ENCODE data around the gene IL16.
"Not testable (repeated sequence)": the region's sequence is repeated elsewhere in the genome, so short reads cannot be mapped to it uniquely, and the experiment has no call there.

The IL16 gene

GRCh38 chr15:81346611-81347010, 149.9 kb downstream of the IL16 start:
- no peak for TF ChIP-seq CTCF (conservative IDR thresholded peaks at IDR 0.05)
- no peak overlapping the region for H3K27ac ChIP-seq

- H3K27ac ChIP-seq, result no peak overlapping the region
- TF ChIP-seq CTCF (conservative IDR thresholded peaks at IDR 0.05), result no peak
Measured at GRCh38 chr15:81347910-81348309, 151.2 kb downstream of the IL16 start.

- H3K27ac ChIP-seq, result not testable (repeated sequence)
Measured at GRCh38 chr15:81348691-81349090, 152.0 kb downstream of the IL16 start.

GRCh38 chr15:81349271-81349670, 152.6 kb downstream of the IL16 start:
- no peak for TF ChIP-seq CTCF (conservative IDR thresholded peaks at IDR 0.05)
- no peak overlapping the region for H3K27ac ChIP-seq

- TF ChIP-seq CTCF (conservative IDR thresholded peaks at IDR 0.05), result no peak
- H3K27ac ChIP-seq, result no peak overlapping the region
Measured at GRCh38 chr15:81351651-81352050, 155.0 kb downstream of the IL16 start.

GRCh38 chr15:81356252-81356651, 159.6 kb downstream of the IL16 start:
- no peak overlapping the region for H3K27ac ChIP-seq
- no peak for TF ChIP-seq CTCF (conservative IDR thresholded peaks at IDR 0.05)

GRCh38 chr15:81357180-81357686, 160.6 kb downstream of the IL16 start:
- no peak for TF ChIP-seq CTCF (conservative IDR thresholded peaks at IDR 0.05)
- H3K27ac ChIP-seq, result no peak overlapping the region

- no peak overlapping the region for H3K27ac ChIP-seq
- TF ChIP-seq CTCF (conservative IDR thresholded peaks at IDR 0.05), result no peak
Measured at GRCh38 chr15:81358248-81358647, 161.6 kb downstream of the IL16 start.

All from VCaP (cell line).